ENCODE results near the gene SNX10.

- no peak for TF ChIP-seq CTCF (conservative IDR thresholded peaks at IDR 0.05; ENCODE audit: low read depth, low read length)
- no peak for TF ChIP-seq POLR2A (IDR thresholded peaks at IDR 0.05; ENCODE audit: low read depth, low read length)
- TF ChIP-seq USF2 (IDR thresholded peaks at IDR 0.05; ENCODE audit: low read depth, low read length): no peak
- no peak for TF ChIP-seq RAD21 (IDR thresholded peaks at IDR 0.05; ENCODE audit: low read length)
- TF ChIP-seq CEBPB (IDR thresholded peaks at IDR 0.05; ENCODE audit: low read depth, low read length): no peak
- no peak for TF ChIP-seq RFX5 (IDR thresholded peaks at IDR 0.05; ENCODE audit: low read depth, low read length)
- no peak for TF ChIP-seq ELK1 (IDR thresholded peaks at IDR 0.05; ENCODE audit: borderline replicate concordance, low read depth, low read length)
- no peak for TF ChIP-seq BHLHE40 (IDR thresholded peaks at IDR 0.05; ENCODE audit: low read depth, low read length)
- TF ChIP-seq MXI1 (IDR thresholded peaks at IDR 0.05; ENCODE audit: borderline replicate concordance, low read depth, low read length): no peak
- TF ChIP-seq MAFK (IDR thresholded peaks at IDR 0.05; ENCODE audit: low read depth, low read length): no peak
- TF ChIP-seq SMC3 (IDR thresholded peaks at IDR 0.05; ENCODE audit: low read depth, low read length): no peak
Observed at GRCh38 chr7:26346611-26347203, 55.0 kb downstream of the SNX10 start.

All from IMR-90 (cell line).